CD4-positive, alpha-beta T cell (primary cell): ENCODE measurements around the gene LIN28B. TPM values are rescaled to one million over a fixed set of nuclear protein-coding genes. Genes with fewer than 3 reads are reported as not detected.
"Not testable (repeated sequence)": the region's sequence is repeated elsewhere in the genome, so short reads cannot be mapped to it uniquely, and the experiment has no call there.

Source experiments
- ATAC-seq: fragments of 200-7000 bp; cut with Tn5 transposase; one replicate; pipeline ENCODE4 v1.10.0; 2022; ENCODE audit warnings: mild to moderate bottlenecking; ENCODE audit not compliant: poor library complexity
- CTCF ChIA-PET: fragments of 350-600 bp; sonication (Branson Sonifier 250); formaldehyde crosslinking; loops from one replicate; lab custom pipeline; 2021; ENCODE audit warnings: antibody characterized with exemption, inconsistent platforms; lab: Charles Lee
- POLR2A ChIA-PET: fragments of 350-600 bp; sonication (Branson Sonifier 250); formaldehyde crosslinking; loops from one replicate; lab custom pipeline; 2021; ENCODE audit warnings: antibody characterized with exemption, inconsistent platforms; lab: Charles Lee
- DNase-seq, 14 experiments: peaks; one replicate each; pipeline ENCODE4 v3.0.0-alpha.2; 2013 to 2020; ENCODE audit warnings: mixed read lengths in 2 of 14
- H3K27ac ChIP-seq, 2 donors: one replicate each; pipeline versions ENCODE4 v1.5.1 to v1.7.0; 2013; ENCODE audit warnings: low read length in 2 of 2, low read depth in 1 of 2, mild to moderate bottlenecking in 1 of 2
- H3K27me3 ChIP-seq, 2 experiments: 1 replicate in 1 of 2; 2 replicates in 1 of 2; pipeline versions ENCODE4 v1.6.1 to v1.7.0; 2013; ENCODE audit warnings: low read length in 2 of 2, control low read depth in 1 of 2, mild to moderate bottlenecking in 1 of 2, moderate library complexity in 1 of 2; ENCODE audit not compliant: insufficient read depth in 2 of 2, control insufficient read depth in 1 of 2
- H3K36me3 ChIP-seq: one replicate; pipeline ENCODE4 v1.6.1; 2013; ENCODE audit warnings: low read length, control low read depth; ENCODE audit not compliant: insufficient read depth
- H3K4me1 ChIP-seq: one replicate; pipeline ENCODE4 v1.6.1; 2013; ENCODE audit warnings: low read length, control low read depth; ENCODE audit not compliant: insufficient read depth
- H3K4me3 ChIP-seq: one replicate; pipeline ENCODE4 v1.5.1; 2013; ENCODE audit warnings: mild to moderate bottlenecking, low read length, moderate library complexity
- H3K9me3 ChIP-seq, 2 experiments: 1 replicate in 1 of 2; 2 replicates in 1 of 2; pipeline versions ENCODE4 v1.6.1 to v1.7.0; 2013; ENCODE audit warnings: low read length in 2 of 2, mild to moderate bottlenecking in 2 of 2, control low read depth in 1 of 2, moderate library complexity in 1 of 2; ENCODE audit not compliant: control insufficient read depth in 1 of 2, insufficient read depth in 1 of 2
- H3K27ac Mint-ChIP-seq: one replicate; pipeline ENCODE4 v1.8.0; 2020; ENCODE audit warnings: mixed read lengths
- H3K27me3 Mint-ChIP-seq: one replicate; pipeline ENCODE4 v1.8.0; 2021; ENCODE audit warnings: mixed read lengths
- H3K36me3 Mint-ChIP-seq: one replicate; pipeline ENCODE4 v1.8.0; 2021; ENCODE audit warnings: low read depth, mixed read lengths
- H3K4me1 Mint-ChIP-seq: one replicate; pipeline ENCODE4 v1.8.0; 2021; ENCODE audit warnings: low read depth, mixed read lengths
- H3K4me3 Mint-ChIP-seq: one replicate; pipeline ENCODE4 v1.8.0; 2020; ENCODE audit warnings: mild to moderate bottlenecking, mixed read lengths
- H3K9me3 Mint-ChIP-seq: one replicate; pipeline ENCODE4 v1.8.0; 2020; ENCODE audit warnings: mixed read lengths
- intact Hi-C, 2 experiments: fragments of 100-400 bp; cut with DNase I in 1 of 2; cut with micrococcal nuclease in 1 of 2; formaldehyde crosslinking; loops; one replicate each; pipeline versions ENCODE4 v1.15.1 to v1.9.0; 2023 to 2025; cut with DNase I, micrococcal nuclease
- total RNA-seq, 174 experiments: library from RNA in 2 of 174; stranded (reverse) in 2 of 174; gene quantifications; one replicate each; pipeline ENCODE4 v1.2.3 and lab custom pipeline; 2021 to 2026
- TF ChIP-seq, protein P1 (sequence below): fragments of 200-600 bp; IDR thresholded peaks from one replicate; pipeline ENCODE4 v1.8.0; 2022; ENCODE audit warnings: antibody characterized with exemption, mild to moderate bottlenecking

The LIN28B gene
- total RNA-seq, 2 experiments from 2014 or later, result not detected

DNA sequence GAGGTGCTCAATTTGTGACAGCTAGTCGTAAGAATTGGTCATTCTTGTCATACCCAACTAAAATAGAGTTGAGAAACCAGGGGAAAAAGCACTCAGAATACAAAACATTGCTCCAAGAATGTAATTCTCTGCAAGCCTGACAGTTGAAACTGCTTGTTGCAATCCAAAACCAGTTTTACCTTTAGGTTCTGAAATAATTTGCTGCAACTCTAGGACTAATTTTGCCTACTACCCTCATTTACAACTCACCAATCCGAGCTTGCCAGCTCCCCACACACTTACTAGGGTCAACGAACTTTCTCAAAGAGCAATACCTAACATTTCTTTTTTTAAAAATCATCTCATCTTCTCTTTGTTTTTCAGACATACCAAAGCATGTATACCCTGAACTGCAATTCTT lies 29.7 kb downstream of the LIN28B start:
- ChIA-PET POLR2A (no interaction called here), CTCF (no interaction called here)
- H3K27ac Mint-ChIP-seq, result no peak overlapping the region
- Histone ChIP-seq H3K27me3 (no peaks in the 10 kb centered on the region), H3K27ac (no peak overlapping the region), H3K4me1 (no peaks in the 10 kb centered on the region), H3K9me3 (peaks cover 0 to 2% of the 10 kb centered on the region in 2 experiments), H3K4me3 (no peak overlapping the region), H3K36me3 (no peaks in the 10 kb centered on the region)
- no peaks in the 10 kb centered on the region for H3K4me1 Mint-ChIP-seq
- no peaks in the 10 kb centered on the region for H3K27me3 Mint-ChIP-seq
- DNase-seq, result no peak
- intact Hi-C loops, result no loop called here
- no peak overlapping the region for H3K4me3 Mint-ChIP-seq
- H3K36me3 Mint-ChIP-seq, result no peaks in the 10 kb centered on the region
- no peaks in the 10 kb centered on the region for H3K9me3 Mint-ChIP-seq
- ATAC-seq, result no peak
- TF ChIP-seq, protein P1, sequence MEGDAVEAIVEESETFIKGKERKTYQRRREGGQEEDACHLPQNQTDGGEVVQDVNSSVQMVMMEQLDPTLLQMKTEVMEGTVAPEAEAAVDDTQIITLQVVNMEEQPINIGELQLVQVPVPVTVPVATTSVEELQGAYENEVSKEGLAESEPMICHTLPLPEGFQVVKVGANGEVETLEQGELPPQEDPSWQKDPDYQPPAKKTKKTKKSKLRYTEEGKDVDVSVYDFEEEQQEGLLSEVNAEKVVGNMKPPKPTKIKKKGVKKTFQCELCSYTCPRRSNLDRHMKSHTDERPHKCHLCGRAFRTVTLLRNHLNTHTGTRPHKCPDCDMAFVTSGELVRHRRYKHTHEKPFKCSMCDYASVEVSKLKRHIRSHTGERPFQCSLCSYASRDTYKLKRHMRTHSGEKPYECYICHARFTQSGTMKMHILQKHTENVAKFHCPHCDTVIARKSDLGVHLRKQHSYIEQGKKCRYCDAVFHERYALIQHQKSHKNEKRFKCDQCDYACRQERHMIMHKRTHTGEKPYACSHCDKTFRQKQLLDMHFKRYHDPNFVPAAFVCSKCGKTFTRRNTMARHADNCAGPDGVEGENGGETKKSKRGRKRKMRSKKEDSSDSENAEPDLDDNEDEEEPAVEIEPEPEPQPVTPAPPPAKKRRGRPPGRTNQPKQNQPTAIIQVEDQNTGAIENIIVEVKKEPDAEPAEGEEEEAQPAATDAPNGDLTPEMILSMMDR, result no peak

DNA sequence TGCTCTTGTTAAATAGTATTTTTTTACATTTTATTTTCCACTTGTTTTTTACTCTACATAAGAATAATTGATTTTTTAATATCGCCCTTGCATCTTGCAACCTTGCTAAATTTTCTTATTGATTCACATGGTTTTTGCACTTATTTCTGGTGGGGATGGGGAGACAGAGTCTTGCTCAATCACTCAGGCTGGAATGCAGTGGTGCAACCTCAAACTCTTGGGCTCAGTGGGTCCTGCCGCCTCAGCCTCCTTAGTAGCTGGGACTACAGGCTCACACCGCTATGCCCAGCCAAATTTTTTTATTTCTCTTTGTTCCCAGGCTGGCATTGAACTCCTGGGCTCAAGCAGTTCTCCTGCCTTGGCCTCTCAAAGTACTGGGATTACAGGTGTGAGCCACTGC lies 30.3 kb downstream of the LIN28B start:
- no peak for ATAC-seq

DNA sequence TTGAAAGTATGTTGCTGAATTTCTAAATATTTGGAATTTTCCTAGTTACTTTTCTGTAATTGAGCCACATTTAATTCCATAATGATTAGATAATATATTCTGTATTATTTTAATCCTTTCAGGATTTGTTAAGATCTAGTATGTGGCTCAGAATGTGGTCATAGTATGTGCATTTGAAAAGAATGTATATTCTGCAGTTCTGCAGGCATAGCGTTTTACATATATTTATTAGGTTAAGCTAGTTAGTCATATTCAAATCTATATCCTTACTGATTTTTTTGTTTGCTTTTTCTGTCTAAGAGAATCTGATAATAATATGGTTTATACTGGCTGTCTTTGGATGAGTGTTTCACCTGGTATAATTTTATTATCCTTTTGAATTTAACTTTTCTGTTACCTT lies 33.2 kb downstream of the LIN28B start:
- H3K36me3 Mint-ChIP-seq, result no peaks in the 10 kb centered on the region
- H3K27me3 ChIP-seq, result no peaks in the 10 kb centered on the region
- peaks cover 0 to 8% of the 10 kb centered on the region in 2 experiments for H3K9me3 ChIP-seq
- no peak overlapping the region for H3K4me3 ChIP-seq
- H3K4me1 ChIP-seq, result no peaks in the 10 kb centered on the region
- DNase-seq (no peak), ATAC-seq (no peak)
- peaks cover 5% of the 10 kb centered on the region for H3K27me3 Mint-ChIP-seq
- no peaks in the 10 kb centered on the region for H3K9me3 Mint-ChIP-seq
- TF ChIP-seq, protein P1, result no peak
- intact Hi-C loops, result no loop called here
- no peak overlapping the region for H3K27ac Mint-ChIP-seq
- H3K27ac ChIP-seq, result no peak overlapping the region
- H3K4me1 Mint-ChIP-seq, result no peaks in the 10 kb centered on the region
- CTCF ChIA-PET, result no interaction called here
- POLR2A ChIA-PET, result no interaction called here
- no peaks in the 10 kb centered on the region for H3K36me3 ChIP-seq
- no peak overlapping the region for H3K4me3 Mint-ChIP-seq

More for the DNA sequence above, 30.3 kb downstream of the LIN28B start:
- Histone ChIP-seq H3K4me3 (no peak overlapping the region), H3K27ac (no peak overlapping the region), H3K27me3 (no peaks in the 10 kb centered on the region), H3K36me3 (no peaks in the 10 kb centered on the region), H3K9me3 (peaks cover 0 to 8% of the 10 kb centered on the region in 2 experiments), H3K4me1 (no peaks in the 10 kb centered on the region)
- Mint-ChIP-seq H3K27ac (no peak overlapping the region), H3K36me3 (no peaks in the 10 kb centered on the region), H3K4me3 (no peak overlapping the region), H3K4me1 (no peaks in the 10 kb centered on the region), H3K27me3 (peaks cover 2% of the 10 kb centered on the region), H3K9me3 (no peaks in the 10 kb centered on the region)
- ChIA-PET POLR2A (no interaction called here), CTCF (no interaction called here)
- TF ChIP-seq, protein P1, result no peak
- intact Hi-C loops, result no loop called here
- no peak for DNase-seq

DNA sequence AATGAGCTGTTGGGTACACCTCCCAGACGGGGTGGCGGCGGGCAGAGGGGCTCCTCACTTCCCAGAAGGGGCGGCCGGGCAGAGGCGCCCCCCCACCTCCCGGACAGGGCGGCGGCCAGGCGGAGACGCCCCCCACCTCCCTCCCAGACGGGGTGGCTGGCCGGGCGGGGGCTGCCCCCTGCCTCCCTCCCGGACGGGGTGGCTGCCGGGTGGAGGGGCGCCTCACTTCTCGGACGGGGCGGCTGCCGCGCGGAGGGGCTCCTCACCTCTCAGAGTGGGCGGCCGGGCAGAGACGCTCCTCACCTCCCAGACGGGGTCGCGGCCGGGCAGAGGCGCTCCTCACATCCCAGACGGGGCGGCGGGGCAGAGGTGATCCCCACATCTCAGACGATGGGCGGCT lies 34.2 kb downstream of the LIN28B start:
- H3K4me3 ChIP-seq, ATAC-seq, POLR2A ChIA-PET, H3K27me3 ChIP-seq, H3K27ac ChIP-seq, H3K9me3 Mint-ChIP-seq, H3K4me3 Mint-ChIP-seq, H3K4me1 ChIP-seq, H3K36me3 ChIP-seq, H3K27me3 Mint-ChIP-seq, intact Hi-C loops, H3K27ac Mint-ChIP-seq, DNase-seq, H3K36me3 Mint-ChIP-seq, CTCF ChIA-PET, H3K4me1 Mint-ChIP-seq, H3K9me3 ChIP-seq: not testable (repeated sequence)

GRCh38 chr6:104993576-104993975 lies 36.7 kb downstream of the LIN28B start:
- H3K4me1 Mint-ChIP-seq, CTCF ChIA-PET: not testable (repeated sequence)

More at GRCh38 chr6:104993576-104993975, 36.7 kb downstream of the LIN28B start:
- POLR2A ChIA-PET, H3K27me3 Mint-ChIP-seq, H3K9me3 Mint-ChIP-seq, intact Hi-C loops, H3K27ac ChIP-seq, H3K4me3 Mint-ChIP-seq, H3K27ac Mint-ChIP-seq, H3K36me3 Mint-ChIP-seq, ATAC-seq, H3K36me3 ChIP-seq, H3K4me1 ChIP-seq, H3K27me3 ChIP-seq, H3K4me3 ChIP-seq, H3K9me3 ChIP-seq, DNase-seq: not testable (repeated sequence)
